Measurements from ENCODE around the gene DBF4. TPM values are rescaled to one million over a fixed set of nuclear protein-coding genes. Genes with fewer than 3 reads are reported as not detected.
"Not testable (repeated sequence)": the region's sequence is repeated elsewhere in the genome, so short reads cannot be mapped to it uniquely, and the experiment has no call there.

DBF4 gene
- 13.8 and 28.6 TPM in 2 replicates for total RNA-seq

- DNase-seq, result peak; percentile 94
These were observed at the start of gene DBF4, which contains the start of gene SLC25A40 for GRCh38 chr7:87876040-87876868. TSS of gene DBF4 (plus strand) at chr7:87876493. CDS start at chr7:87876733, 240 bp downstream. TSS of gene SLC25A40 (minus strand) at chr7:87876360. CDS start at chr7:87858727, 17,633 bp downstream.

- not testable (repeated sequence) for DNase-seq
These were observed 47.9 kb upstream of the DBF4 start for GRCh38 chr7:87828383-87828782.

GRCh38 chr7:87831097-87831496 lies 45.2 kb upstream of the DBF4 start:
- no peak for DNase-seq

- DNase-seq, result no peak
These were observed 43.2 kb upstream of the DBF4 start for GRCh38 chr7:87833130-87833529.

- no peak for DNase-seq
These were observed 38.7 kb upstream of the DBF4 start for GRCh38 chr7:87837597-87837996.

GRCh38 chr7:87850836-87851593 lies 25.3 kb upstream of the DBF4 start:
- no peak for DNase-seq

- peak; percentile 10 for DNase-seq
These were observed 24.0 kb upstream of the DBF4 start for GRCh38 chr7:87852306-87852705.

GRCh38 chr7:87853237-87853864 lies 22.9 kb upstream of the DBF4 start:
- DNase-seq, result no peak

GRCh38 chr7:87858417-87859100 lies 17.7 kb upstream of the DBF4 start:
- no peak for DNase-seq

- no peak for DNase-seq
These were observed 10.2 kb upstream of the DBF4 start for GRCh38 chr7:87866089-87866488.

- not testable (repeated sequence) for DNase-seq
These were observed 9.8 kb upstream of the DBF4 start for GRCh38 chr7:87866533-87866932.

GRCh38 chr7:87870471-87870870 lies 5.8 kb upstream of the DBF4 start:
- no peak for DNase-seq

- DNase-seq, result no peak
These were observed 3.9 kb upstream of the DBF4 start for GRCh38 chr7:87872346-87872745.

GRCh38 chr7:87873328-87873727 lies 3.0 kb upstream of the DBF4 start:
- not testable (repeated sequence) for DNase-seq

- no peak for DNase-seq
These were observed 2.2 kb upstream of the DBF4 start for GRCh38 chr7:87874066-87874465.

- no peak for DNase-seq
These were observed 898 bp upstream of the DBF4 start for GRCh38 chr7:87875151-87876039.

GRCh38 chr7:87876869-87877234 lies 559 bp downstream of the DBF4 start:
- DNase-seq, result peak; percentile 76

- peak; percentile 19 for DNase-seq
These were observed 1.2 kb downstream of the DBF4 start for GRCh38 chr7:87877366-87878040.

- peak; percentile 10 for DNase-seq
These were observed 2.0 kb downstream of the DBF4 start for GRCh38 chr7:87878208-87878735.

GRCh38 chr7:87882151-87882937 lies 6.1 kb downstream of the DBF4 start:
- no peak for DNase-seq
